OCI-LY1 (cell line): Measurements from ENCODE around the gene CLIC6.

Experiments used
- EZH2 ChIP-seq: fragments of 200-600 bp; sonication (generic), shearing (Covaris generic); IDR thresholded peaks from 2 replicates; pipeline ENCODE4 v1.8.0; 2017; ENCODE audit warnings: borderline replicate concordance, mixed run types, mild to moderate bottlenecking, antibody characterized with exemption, low read length, moderate library complexity, mixed read lengths
- TF ChIP-seq, protein P1 (sequence below): fragments of 200-600 bp; sonication (generic), shearing (Covaris generic); IDR thresholded peaks from 2 replicates; pipeline ENCODE4 v1.5.1; 2017; ENCODE audit warnings: mild to moderate bottlenecking, antibody characterized with exemption, low read length, moderate library complexity, mixed read lengths

DNA sequence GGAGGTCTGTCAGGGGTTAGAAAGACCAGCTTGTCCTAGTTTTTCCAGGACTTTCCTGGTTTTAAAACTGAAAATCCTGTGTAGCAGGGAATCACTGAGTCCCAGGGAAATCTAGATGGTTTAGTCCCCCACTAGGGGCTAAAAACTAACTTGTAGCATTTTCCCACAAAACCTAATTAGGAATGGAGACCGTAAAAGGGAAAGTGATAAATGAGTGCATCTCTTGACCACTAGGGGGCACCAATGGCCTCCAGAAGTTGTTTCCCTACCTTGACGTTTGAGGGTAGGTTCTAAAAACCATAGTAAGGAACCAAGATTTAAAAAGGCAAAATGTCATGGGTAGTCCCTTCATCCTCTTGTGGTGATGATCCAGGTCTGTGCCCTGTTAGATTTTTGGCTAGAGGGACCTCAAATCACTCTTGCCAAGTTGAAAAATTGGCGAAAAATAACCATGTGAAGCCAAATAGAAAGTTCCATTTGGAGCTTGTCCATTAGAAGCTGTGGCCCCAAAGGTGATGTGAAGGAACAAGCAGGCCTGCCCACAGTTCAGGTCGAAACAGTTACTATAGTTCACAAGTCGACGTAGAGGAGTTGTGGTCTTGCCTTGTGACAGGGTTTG is 24.5 kb downstream of the CLIC6 start:
- TF ChIP-seq, protein P1, sequence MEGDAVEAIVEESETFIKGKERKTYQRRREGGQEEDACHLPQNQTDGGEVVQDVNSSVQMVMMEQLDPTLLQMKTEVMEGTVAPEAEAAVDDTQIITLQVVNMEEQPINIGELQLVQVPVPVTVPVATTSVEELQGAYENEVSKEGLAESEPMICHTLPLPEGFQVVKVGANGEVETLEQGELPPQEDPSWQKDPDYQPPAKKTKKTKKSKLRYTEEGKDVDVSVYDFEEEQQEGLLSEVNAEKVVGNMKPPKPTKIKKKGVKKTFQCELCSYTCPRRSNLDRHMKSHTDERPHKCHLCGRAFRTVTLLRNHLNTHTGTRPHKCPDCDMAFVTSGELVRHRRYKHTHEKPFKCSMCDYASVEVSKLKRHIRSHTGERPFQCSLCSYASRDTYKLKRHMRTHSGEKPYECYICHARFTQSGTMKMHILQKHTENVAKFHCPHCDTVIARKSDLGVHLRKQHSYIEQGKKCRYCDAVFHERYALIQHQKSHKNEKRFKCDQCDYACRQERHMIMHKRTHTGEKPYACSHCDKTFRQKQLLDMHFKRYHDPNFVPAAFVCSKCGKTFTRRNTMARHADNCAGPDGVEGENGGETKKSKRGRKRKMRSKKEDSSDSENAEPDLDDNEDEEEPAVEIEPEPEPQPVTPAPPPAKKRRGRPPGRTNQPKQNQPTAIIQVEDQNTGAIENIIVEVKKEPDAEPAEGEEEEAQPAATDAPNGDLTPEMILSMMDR, result peak; percentile 78
- TF ChIP-seq EZH2, result no peak
